Measurements from ENCODE around the gene TUB.

- TF ChIP-seq, protein P1, sequence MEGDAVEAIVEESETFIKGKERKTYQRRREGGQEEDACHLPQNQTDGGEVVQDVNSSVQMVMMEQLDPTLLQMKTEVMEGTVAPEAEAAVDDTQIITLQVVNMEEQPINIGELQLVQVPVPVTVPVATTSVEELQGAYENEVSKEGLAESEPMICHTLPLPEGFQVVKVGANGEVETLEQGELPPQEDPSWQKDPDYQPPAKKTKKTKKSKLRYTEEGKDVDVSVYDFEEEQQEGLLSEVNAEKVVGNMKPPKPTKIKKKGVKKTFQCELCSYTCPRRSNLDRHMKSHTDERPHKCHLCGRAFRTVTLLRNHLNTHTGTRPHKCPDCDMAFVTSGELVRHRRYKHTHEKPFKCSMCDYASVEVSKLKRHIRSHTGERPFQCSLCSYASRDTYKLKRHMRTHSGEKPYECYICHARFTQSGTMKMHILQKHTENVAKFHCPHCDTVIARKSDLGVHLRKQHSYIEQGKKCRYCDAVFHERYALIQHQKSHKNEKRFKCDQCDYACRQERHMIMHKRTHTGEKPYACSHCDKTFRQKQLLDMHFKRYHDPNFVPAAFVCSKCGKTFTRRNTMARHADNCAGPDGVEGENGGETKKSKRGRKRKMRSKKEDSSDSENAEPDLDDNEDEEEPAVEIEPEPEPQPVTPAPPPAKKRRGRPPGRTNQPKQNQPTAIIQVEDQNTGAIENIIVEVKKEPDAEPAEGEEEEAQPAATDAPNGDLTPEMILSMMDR (optimal IDR thresholded peaks at IDR 0.05 in 1 of 3, IDR thresholded peaks at IDR 0.05 in 1 of 3, conservative IDR thresholded peaks at IDR 0.05 in 1 of 3; ENCODE audit: extremely low read depth in 1 of 3, insufficient read depth in 2 of 3, low read length in 3 of 3), result peak; percentile 62 to 88 (median 77)
- no peak for TF ChIP-seq EZH2 (IDR thresholded peaks at IDR 0.05; ENCODE audit: low read length)
Observed at GRCh38 chr11:8099291-8099899, 18.4 kb downstream of the TUB start.

Data from keratinocyte (primary cell).